NB4 (cell line): ENCODE results near the gene E2F6.

Experiments used
- DNase-seq: peaks from one replicate; pipeline ENCODE4 v3.0.0; 2010; ENCODE audit warnings: low read depth
- H3K4me3 ChIP-seq: one replicate; pipeline ENCODE4 v1.5.1; 2011; ENCODE audit warnings: mild to moderate bottlenecking, low read depth, low read length, moderate library complexity
- MYC ChIP-seq: IDR thresholded peaks from 2 replicates; pipeline ENCODE4 v1.6.1; 2011; ENCODE audit warnings: low read depth, low read length
- POLR2A ChIP-seq: IDR thresholded peaks from 2 replicates; pipeline ENCODE4 v1.6.1; 2011; ENCODE audit warnings: mild to moderate bottlenecking; ENCODE audit not compliant: insufficient read length; ENCODE audit errors: extremely low read depth
- TF ChIP-seq, protein P1 (sequence below): IDR thresholded peaks from one replicate; pipeline ENCODE4 v1.5.1; 2012; ENCODE audit warnings: low read depth, low read length
- TF ChIP-seq, protein P2 (sequence below): IDR thresholded peaks from 2 replicates; pipeline ENCODE4 v1.6.1; 2011; ENCODE audit warnings: low read depth, low read length

E2F6 gene

DNA sequence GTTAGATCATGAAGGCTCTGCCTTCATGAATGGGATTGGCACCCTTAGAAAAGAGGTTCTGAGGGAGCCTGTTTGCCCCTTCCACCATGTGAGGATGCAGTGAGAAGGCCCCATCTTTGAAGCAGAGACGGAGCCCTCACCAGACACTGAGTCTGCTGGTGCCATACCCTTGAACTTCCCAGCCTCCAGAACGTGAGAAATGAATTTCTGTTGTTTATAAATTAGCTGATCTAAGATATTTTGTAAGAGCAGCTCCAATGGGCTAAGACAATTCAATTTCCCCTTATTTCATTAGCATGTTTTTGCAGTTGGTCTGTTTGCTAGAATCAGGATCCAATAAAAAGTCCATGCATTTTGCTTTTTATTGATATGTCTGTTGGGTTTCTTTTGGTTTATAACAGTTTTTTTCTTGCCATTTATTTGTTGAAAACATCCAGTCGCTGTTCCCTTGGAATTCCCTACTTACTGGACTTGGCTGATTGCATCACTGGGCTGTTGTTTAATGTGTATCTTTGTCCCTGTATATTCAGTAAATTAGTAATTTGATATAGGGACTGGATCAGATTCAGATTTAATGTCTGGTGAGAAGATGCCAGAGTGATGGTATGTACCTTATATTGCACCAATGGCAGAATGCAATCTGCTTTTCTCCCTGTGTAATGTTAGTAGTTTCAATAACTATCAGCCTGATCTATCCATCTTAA is 43.8 kb upstream of the E2F6 start:
- TF ChIP-seq, protein P1, sequence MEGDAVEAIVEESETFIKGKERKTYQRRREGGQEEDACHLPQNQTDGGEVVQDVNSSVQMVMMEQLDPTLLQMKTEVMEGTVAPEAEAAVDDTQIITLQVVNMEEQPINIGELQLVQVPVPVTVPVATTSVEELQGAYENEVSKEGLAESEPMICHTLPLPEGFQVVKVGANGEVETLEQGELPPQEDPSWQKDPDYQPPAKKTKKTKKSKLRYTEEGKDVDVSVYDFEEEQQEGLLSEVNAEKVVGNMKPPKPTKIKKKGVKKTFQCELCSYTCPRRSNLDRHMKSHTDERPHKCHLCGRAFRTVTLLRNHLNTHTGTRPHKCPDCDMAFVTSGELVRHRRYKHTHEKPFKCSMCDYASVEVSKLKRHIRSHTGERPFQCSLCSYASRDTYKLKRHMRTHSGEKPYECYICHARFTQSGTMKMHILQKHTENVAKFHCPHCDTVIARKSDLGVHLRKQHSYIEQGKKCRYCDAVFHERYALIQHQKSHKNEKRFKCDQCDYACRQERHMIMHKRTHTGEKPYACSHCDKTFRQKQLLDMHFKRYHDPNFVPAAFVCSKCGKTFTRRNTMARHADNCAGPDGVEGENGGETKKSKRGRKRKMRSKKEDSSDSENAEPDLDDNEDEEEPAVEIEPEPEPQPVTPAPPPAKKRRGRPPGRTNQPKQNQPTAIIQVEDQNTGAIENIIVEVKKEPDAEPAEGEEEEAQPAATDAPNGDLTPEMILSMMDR, result no peak
- TF ChIP-seq POLR2A (no peak), MYC (no peak)
- TF ChIP-seq, protein P2, sequence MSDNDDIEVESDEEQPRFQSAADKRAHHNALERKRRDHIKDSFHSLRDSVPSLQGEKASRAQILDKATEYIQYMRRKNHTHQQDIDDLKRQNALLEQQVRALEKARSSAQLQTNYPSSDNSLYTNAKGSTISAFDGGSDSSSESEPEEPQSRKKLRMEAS, result no peak
- DNase-seq, result no peak
- H3K4me3 ChIP-seq, result no peak overlapping the region

DNA sequence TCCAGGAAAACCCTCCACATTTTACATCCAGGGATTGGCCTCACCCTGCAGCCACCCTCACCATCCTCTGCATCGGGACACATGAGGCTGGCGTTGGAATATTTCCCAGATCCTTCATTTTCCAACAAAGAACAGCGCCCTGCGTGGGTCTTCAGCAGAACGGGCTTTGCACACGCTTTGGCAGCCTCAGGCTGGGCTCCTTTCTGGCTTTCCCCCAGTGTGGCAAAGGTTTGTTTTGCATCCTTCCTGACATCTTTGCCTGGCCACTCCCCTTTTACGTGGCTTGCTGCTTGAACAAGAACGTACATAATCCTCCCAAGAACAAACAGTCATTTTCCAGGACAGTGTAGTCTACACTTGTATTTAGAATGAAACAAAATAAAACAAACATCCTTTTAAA is 42.3 kb upstream of the E2F6 start:
- H3K4me3 ChIP-seq, result no peak overlapping the region
- DNase-seq, result no peak
- TF ChIP-seq, protein P1, result no peak

DNA sequence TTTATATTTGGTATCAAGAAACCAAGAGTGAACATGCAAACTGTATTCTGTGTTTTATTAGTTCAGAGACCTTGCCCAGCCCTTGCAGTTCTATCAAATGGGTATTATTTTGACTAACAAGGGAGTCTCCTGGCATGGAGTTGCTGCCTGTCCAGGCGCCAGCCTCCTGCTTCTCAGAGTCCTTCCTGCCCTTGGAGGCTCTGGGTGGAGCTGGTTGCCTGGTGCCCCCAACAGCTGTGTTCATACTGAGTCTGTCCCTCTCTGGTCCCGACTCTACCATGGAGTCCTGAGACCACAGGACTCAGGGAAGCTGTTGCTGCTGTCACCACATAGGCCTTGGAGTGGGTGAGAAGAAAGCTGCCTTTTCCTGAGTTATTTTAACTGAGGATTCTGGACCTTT is 41.6 kb upstream of the E2F6 start:
- H3K4me3 ChIP-seq, result no peak overlapping the region
- no peak for DNase-seq
- no peak for TF ChIP-seq POLR2A
- no peak for TF ChIP-seq MYC
- TF ChIP-seq, protein P1, result no peak
- TF ChIP-seq, protein P2, result no peak

DNA sequence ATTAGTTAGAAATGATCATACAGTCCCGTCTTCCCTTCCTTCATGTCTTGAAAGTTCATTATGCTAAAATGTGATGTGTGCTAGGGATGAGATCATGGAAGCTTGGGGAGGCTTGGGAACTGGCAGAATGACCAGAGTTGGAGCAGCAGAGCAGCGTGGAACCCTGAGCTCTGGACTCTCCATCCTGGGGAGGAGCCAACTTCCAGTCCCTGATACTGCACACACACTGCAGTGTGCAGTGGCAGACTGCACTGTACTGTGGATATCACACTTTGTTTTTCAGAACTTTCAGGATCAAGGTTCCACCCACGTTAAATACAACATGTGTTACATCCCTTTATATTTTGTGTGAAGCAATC is 40.6 kb upstream of the E2F6 start:
- H3K4me3 ChIP-seq, result no peak overlapping the region
- TF ChIP-seq POLR2A (no peak), MYC (no peak)
- TF ChIP-seq, protein P2, result no peak
- TF ChIP-seq, protein P1, result no peak
- no peak for DNase-seq

DNA sequence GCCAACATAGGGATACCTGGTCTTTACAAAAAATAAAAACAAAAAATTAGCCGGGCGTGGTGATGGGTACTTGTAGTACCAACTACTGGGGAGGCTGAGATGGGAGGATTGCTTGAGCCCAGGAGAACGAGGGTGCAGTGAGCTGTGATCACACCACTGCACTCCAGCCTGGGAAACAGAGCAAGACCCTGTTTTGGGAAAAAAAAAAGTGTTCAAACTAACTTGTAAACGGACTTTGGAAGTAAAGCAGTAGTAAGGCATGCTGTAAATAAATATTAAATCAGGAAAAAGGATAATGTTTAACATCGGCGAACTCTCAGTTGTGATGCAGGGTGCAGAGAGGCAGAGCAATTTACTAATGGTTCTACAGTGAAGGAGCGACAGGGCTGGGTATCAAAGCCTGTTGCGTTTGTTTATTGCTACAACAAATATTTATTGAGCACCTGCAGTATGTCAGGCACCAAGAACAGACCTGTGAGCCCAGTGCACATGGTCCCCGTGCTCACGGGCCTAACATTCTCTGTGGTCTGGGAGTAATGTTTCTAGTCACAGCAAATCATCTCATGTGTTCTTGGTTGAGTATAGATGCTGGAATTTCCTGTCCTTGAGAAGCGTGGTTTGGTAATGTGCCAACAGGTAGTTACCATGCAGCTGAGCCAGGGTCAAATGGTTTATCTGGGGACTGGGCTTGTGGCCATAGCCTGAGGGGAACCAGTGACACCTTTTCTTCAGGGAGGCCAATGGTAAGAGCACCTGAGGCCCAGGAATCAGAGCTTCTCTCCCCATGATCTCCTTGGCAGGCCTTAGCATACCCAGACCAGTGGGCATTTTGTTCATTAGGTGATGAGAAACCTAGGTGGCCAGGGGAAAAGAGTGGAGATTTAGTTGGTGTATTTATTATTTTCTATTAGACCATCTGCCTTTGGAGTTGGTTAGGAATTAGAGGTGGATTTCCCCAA is 40.0 kb upstream of the E2F6 start:
- DNase-seq, result no peak

More for the DNA sequence above, 40.0 kb upstream of the E2F6 start:
- TF ChIP-seq, protein P1, result no peak
- TF ChIP-seq, protein P2, result no peak
- TF ChIP-seq POLR2A, result no peak
- no peak for TF ChIP-seq MYC
- no peak overlapping the region for H3K4me3 ChIP-seq
